Measurements from ENCODE around the gene H1-8.
"Not testable (repeated sequence)": the region's sequence is repeated elsewhere in the genome, so short reads cannot be mapped to it uniquely, and the experiment has no call there.

The H1-8 gene, protein sequence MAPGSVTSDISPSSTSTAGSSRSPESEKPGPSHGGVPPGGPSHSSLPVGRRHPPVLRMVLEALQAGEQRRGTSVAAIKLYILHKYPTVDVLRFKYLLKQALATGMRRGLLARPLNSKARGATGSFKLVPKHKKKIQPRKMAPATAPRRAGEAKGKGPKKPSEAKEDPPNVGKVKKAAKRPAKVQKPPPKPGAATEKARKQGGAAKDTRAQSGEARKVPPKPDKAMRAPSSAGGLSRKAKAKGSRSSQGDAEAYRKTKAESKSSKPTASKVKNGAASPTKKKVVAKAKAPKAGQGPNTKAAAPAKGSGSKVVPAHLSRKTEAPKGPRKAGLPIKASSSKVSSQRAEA

DNA sequence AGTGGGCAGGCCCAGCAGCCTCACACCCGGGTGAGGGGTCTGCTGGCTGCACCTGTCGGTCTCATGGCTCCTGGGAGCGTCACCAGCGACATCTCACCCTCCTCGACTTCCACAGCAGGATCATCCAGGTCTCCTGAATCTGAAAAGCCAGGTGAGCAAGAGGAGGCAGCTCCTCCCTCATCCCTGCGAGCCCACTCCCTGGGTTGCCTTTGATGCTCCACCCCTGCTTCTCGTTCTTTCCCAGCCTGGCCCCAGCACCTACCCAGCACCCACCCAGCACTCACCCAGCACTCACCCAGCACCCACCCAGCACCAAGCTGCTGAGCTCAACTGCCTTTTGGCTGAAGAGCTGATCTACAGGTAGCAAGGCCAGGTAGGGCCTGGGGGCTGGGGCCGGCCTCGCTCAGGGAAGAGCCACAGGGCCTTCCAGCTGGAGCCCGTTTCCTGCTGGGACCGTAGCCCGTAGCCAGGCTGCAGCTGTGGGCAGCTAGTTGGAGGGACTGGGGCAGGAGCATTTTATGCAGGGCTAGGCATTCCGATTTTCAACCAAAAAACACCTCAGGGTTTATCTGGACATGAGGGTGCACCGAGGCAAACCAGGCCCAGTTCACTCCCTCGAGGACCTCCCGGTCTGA lies at the start of gene H1-8:
Gene H1-8, plus strand, starts transcription at position 20 of the 635 bp plus-strand sequence. Its CDS starts 44 bp downstream, at position 64.
- TF ChIP-seq POLR2A (IDR thresholded peaks at IDR 0.05; ENCODE audit: low read length), result no peak
- no peak for TF ChIP-seq GATA1 (IDR thresholded peaks at IDR 0.05; ENCODE audit: low read depth, low read length)
- no peak for DNase-seq

DNA sequence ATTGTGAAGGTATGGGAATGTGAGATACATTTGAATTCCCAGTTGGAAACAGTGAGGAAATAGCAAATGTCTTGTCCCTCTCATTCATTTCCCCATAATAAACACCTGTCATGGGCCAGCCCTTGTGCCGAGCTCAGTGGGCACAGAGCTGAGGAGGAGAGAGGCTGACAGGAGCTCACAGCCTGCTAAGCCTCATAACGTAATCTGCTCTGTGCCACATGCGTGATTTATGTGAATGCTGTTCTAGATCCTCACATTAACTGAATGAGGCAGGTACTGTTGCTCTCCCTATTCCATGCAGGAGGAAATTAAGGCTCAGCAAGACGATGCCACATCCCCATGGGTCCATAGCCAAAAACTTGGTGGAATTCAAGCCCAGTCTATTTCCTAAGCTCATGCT lies 49.8 kb upstream of the H1-8 start:
- no peak for TF ChIP-seq POLR2A (IDR thresholded peaks at IDR 0.05; ENCODE audit: low read length)
- TF ChIP-seq GATA1 (IDR thresholded peaks at IDR 0.05; ENCODE audit: low read depth, low read length), result no peak
- DNase-seq, result no peak

DNA sequence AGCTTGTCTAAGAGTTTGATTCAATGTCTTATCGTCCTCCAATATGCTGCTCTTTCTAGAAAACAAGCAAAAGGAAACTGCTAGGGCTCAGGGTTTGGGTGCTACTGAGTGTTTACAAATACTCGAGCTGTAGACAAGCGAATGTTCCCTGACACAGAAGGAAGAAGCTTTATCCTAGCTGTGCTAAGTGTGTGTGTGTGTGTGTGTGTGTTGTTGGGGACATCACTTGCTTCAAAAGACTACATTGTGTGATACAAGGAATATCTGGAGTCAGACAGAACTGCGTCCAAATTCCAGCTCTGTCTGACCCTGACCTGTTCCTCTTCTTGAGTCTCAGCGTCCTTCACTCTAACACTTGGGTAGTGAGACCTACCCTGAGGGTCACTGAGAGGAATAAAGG lies 48.5 kb upstream of the H1-8 start:
- not testable (repeated sequence) for DNase-seq

DNA sequence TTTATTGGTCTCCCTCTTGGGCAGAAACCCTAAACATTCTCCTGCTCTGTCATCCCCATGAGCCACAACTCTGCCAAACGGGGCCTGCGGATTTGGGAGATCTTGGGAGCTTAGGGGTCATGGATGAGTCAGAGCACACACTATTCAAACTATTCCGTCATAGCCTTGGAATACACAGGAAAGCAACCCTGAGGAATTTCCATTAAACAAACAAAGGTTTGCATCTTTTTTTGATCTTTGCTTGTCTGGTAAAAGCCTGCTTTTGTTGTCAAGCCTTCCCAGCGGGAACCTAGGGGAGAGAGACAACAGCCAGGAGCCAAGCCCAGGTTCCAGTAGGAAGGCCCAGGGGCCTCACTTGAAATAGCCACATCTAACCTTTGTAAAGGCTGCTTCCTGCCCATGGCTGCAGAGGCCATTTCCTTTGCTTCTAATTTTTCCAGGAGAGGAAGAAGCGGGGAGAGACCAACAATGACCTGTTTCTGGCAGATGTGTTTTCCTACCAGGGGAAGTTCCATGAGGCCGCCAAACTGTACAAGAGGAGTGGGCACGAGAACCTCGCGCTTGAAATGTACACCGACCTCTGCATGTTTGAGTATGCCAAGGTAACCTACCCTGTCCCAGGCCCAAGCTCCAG lies 47.9 kb upstream of the H1-8 start:
- not testable (repeated sequence) for DNase-seq

DNA sequence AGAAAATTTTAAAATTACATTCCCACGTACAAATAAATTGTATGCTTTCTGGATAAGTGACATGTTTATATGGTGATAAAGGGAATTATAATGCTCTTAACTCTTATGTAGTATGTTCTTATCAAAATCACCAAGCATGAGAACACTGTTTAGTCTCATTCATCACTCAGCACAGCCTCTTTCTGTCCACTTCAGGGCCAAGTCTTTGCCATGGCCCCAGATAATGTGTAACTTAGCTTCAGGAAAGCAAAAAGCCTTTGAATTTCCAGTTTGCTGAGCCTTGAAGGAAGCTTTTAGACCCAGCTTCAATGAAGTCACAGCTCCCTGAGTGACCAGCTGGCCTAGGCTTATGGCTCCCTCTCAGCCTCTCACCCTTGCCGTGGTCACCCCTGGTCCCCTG lies 45.1 kb upstream of the H1-8 start:
- DNase-seq, result not testable (repeated sequence)

DNA sequence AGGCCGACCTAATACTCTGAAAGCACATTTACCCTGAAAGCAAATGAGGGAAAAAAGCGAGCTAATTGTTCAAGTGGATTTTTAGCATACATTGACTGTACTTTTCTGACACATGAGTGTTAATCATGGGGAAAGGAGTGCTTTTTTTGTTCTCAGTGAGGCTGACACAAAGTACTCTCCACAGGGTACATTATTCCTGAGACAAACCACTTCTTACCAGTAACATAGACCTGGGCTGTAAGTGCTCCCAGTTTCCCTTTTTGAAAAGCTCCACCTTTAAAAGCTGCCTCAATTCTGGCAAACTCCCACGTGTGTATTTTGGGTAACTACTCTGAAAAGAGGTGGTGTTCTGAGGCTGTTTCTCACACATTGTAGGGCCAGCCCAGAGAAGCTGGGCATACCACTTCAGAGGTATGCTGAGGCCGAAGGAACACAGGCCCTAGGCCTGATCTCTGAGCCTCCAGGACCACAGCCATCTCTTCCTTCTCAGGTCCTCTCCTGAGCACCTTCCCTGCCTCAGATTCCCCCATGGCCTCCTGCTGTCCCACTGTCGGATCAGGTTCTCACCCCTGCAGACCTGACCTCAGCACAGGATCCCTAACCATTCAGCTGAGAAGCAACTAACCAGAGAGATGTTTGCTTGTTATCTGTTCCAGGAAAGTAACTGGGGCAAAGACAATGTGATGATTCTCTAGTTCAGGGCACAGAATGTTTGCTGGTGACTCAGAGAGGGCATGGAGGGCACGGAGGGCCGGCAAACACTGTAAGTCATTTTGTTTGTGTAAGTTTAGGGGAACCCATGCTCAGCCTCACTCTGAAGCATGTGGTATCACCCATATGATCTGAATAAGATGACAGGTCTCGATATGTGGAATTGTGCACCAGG lies 44.1 kb upstream of the H1-8 start:
- DNase-seq, result not testable (repeated sequence)

DNA sequence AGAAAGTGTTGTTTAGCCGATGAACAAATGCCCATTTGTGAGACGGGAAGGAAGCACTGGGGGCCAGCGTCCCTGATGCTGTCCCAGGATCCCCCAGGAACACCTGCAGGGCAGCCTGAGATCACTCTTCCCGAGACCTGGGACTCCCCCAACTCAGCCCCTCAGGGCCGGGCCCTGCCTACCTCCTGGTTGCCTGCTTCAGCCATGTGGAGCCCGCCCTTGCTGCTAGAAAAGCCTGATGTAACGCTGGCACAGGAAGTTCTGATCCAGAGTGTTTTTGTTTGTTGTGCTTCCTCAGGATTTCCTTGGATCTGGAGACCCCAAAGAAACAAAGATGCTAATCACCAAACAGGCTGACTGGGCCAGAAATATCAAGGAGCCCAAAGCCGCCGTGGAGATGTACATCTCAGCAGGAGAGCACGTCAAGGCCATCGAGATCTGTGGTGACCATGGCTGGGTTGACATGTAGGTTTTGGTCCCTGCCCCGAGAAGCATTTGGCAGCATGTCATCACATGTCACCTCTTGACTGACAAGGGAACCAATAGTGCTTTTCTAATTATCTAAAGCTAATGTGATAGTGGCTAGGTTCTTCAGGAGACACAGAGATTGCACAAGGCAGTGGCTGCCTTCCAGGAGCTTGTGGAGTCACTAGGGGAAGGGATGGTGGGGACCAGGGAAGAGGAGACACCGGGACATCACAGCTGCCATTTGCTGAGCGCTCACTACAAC lies 43.2 kb upstream of the H1-8 start:
- DNase-seq, result not testable (repeated sequence)

DNA sequence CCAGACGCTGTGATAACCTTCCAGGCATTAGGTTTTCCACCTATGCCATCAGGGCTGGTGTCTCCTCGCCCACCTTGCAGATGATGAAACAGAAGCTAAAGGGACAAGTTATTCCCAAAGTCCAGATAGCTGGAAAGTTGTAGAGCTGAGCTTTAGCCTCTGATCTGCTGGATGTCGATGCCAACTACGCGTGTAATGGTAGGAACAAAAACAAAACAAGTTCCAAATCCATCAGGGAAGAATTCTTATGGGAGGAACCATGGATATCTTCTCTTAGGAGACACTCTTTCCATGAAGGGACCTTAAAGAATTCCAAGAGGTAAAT lies 42.7 kb upstream of the H1-8 start:
- DNase-seq, result no peak
- TF ChIP-seq POLR2A (IDR thresholded peaks at IDR 0.05; ENCODE audit: low read length) (no peak), GATA1 (IDR thresholded peaks at IDR 0.05; ENCODE audit: low read depth, low read length) (no peak)

DNA sequence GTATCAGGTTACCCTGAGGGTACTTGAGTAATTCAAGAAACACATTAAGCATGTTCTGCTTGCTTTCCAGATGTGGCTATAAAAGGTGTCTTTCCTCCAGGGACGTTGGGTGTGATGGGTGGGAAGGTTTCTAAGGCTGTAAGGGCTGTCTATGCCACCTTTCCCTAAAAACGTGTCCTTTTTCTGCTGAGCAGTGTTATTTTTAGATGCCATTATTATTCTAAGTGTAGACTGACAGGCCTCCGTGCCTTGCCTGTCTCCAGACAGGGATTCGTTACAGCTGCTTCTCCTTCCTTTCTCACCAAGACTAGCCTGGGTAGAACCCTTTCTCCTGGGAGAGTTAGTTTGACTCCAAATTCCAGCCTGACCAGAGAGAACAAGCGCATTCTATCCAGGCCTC lies 41.3 kb upstream of the H1-8 start:
- TF ChIP-seq GATA1 (IDR thresholded peaks at IDR 0.05; ENCODE audit: low read depth, low read length) (no peak), POLR2A (IDR thresholded peaks at IDR 0.05; ENCODE audit: low read length) (no peak)
- DNase-seq, result no peak

DNA sequence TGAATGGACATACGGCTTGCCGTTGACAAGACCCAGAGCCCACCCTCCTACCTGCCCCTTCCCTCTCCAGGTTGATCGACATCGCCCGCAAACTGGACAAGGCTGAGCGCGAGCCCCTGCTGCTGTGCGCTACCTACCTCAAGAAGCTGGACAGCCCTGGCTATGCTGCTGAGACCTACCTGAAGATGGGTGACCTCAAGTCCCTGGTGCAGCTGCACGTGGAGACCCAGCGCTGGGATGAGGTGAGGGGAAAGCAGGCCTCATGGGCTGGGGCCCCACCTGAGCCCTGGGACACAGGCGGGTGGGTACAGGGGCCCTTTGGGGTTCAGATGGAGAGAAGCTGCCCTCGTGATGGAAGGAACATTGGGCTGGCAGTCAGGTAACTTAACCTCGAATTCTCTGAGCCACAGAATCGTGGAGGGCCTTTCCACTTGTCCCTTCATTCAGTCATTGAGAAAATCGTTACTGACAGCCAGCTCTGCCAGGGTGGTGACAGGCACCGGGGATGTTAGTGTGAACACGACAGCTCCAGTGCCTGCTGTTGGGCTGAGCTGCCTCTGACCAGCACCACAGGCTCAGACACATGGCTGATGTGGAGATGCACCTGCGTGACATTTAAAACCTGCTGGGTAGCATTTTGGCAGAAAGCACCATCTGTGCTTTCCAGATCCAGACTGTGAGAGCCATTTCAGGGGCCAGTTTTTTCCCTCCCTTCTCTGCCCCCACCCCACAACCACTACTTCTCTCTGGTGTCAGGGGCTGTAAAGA lies 40.1 kb upstream of the H1-8 start:
- no peak for TF ChIP-seq GATA1 (IDR thresholded peaks at IDR 0.05; ENCODE audit: low read depth, low read length)
- no peak for TF ChIP-seq POLR2A (IDR thresholded peaks at IDR 0.05; ENCODE audit: low read length)
- no peak for DNase-seq

DNA sequence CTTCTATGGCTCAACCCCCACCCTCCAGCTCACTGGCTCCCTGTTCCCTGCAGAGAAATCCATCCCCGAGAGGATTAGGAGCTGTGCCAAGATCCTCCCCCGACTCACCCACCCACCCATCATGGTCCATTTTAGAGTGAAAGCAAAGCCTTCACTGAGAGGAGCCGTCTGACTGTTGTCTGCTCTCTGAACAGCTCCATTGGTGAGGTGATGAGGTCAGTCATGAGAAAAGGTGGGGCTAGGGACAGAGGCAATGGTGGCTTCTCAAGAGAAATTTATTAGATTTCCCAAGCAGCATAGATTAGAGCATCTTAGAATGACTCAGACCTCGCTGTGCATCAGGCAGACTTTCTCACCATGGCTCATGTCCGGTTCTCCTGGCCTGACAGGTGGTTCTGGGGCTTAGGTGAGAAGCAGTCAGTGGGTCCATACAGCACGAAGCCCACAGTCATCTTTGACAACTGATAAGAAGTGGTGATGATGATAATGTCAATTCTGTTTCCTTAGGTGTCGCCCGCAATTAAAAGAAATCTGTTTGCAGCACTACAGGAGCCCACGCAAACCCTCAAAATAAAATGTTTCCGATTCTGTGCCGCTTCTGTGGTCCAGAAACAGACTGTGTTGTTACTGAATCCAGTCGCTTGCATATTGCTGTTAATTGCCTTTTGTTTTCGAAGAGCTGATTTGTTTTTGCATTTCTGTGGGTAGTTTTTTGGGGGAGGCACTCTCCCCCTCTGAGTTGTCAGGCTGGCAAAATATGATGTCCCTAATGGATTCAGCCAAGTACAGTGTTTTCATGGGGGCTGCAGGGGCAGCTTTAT lies 39.3 kb upstream of the H1-8 start:
- DNase-seq, result no peak
- no peak for TF ChIP-seq POLR2A (IDR thresholded peaks at IDR 0.05; ENCODE audit: low read length)
- TF ChIP-seq GATA1 (IDR thresholded peaks at IDR 0.05; ENCODE audit: low read depth, low read length), result no peak

DNA sequence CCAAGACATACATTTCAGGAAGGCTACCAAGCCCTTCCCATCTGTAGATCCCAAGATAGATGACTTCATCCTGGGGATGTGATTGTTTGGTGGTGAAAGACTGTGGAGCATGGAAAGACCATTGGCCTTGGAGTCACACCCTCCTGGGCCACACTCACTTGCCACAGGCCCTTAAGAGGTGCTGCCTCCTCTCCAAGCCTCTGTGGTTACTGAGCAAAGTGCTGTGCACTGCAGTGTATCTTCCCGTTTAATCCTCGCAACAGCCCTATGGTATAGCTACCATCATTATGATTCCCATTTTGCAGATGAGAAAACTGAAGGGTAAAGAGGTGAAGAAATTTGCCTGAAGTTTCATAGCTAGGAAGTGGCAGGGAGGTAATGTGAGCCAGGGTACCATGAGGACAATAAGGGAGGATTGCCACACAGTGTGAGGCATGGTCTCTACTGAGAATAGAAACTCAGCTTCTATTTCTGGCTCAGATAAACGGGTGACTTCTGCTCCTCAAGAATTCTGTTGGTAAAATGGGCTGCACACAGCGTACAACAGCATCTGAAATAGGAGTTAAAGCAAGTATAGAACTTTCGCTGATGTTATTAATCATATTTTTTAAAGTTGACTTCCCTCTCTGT lies 38.4 kb upstream of the H1-8 start:
- no peak for TF ChIP-seq GATA1 (IDR thresholded peaks at IDR 0.05; ENCODE audit: low read depth, low read length)
- TF ChIP-seq POLR2A (IDR thresholded peaks at IDR 0.05; ENCODE audit: low read length), result no peak
- DNase-seq, result no peak
